HEK293 (cell line): ENCODE data around the gene KCNJ1.

Experiments used
- CTCF ChIA-PET: fragments of 350-600 bp; formaldehyde crosslinking; extraction: SDS; loops from one replicate; lab custom pipeline; 2021; ENCODE audit warnings: antibody characterized with exemption; lab: Yijun Ruan, JAX
- POLR2A ChIA-PET: fragments of 300-600 bp; formaldehyde crosslinking; extraction: SDS; loops from one replicate; lab custom pipeline; 2020; ENCODE audit warnings: antibody characterized with exemption, inconsistent platforms; lab: Yijun Ruan, JAX
- H3K27ac ChIP-seq: fragments of 200-500 bp; sonication (Bioruptor generic); 2 replicates; pipeline ENCODE4 v1.5.1; 2014; ENCODE audit warnings: low read depth, low read length, control low read depth, inconsistent platforms; ENCODE audit errors: extremely low read depth
- H3K36me3 ChIP-seq, 2 experiments: fragments of 200-500 bp in 1 of 2; sonication (Bioruptor generic) in 1 of 2; 1 replicate in 1 of 2; 2 replicates in 1 of 2; pipeline ENCODE4 v1.5.1; 2014 to 2017; ENCODE audit warnings: inconsistent platforms in 2 of 2, low read length in 2 of 2; ENCODE audit not compliant: control insufficient read depth in 2 of 2, insufficient read depth in 1 of 2
- H3K4me1 ChIP-seq: fragments of 200-500 bp; sonication (Bioruptor generic); 2 replicates; pipeline ENCODE4 v1.5.1; 2014; ENCODE audit warnings: mild to moderate bottlenecking, low read length, inconsistent platforms; ENCODE audit not compliant: control insufficient read depth, insufficient read depth
- H3K4me3 ChIP-seq: 2 replicates; pipeline ENCODE4 v1.5.1; 2011; ENCODE audit warnings: low read depth, mild to moderate bottlenecking, control low read depth, low read length, moderate library complexity
- H3K9me3 ChIP-seq: fragments of 200-500 bp; sonication (Bioruptor generic); 2 replicates; pipeline ENCODE4 v1.5.1; 2014; ENCODE audit warnings: low read depth, low read length, inconsistent platforms; ENCODE audit not compliant: control insufficient read depth, insufficient read depth
- GLIS1 ChIP-seq: fragments of 450-650 bp; formaldehyde crosslinking; IDR thresholded peaks from 2 replicates; pipeline ENCODE4 v1.5.1; 2016; ENCODE audit warnings: missing biosample characterization, missing genetic modification characterization
- IKZF3 ChIP-seq: fragments of 450-650 bp; IDR thresholded peaks from 2 replicates; pipeline ENCODE4 v1.5.0; 2018; ENCODE audit warnings: missing biosample characterization, mild to moderate bottlenecking, missing genetic modification characterization, moderate library complexity
- PRDM1 ChIP-seq: fragments of 450-650 bp; formaldehyde crosslinking; IDR thresholded peaks from 2 replicates; pipeline ENCODE4; 2016; ENCODE audit warnings: missing biosample characterization, missing genetic modification characterization
- SP2 ChIP-seq: fragments of 450-650 bp; formaldehyde crosslinking; IDR thresholded peaks from 2 replicates; pipeline ENCODE4 v1.5.1; 2016; ENCODE audit warnings: missing biosample characterization, missing genetic modification characterization
- SP3 ChIP-seq: fragments of 450-650 bp; formaldehyde crosslinking; IDR thresholded peaks from 2 replicates; pipeline ENCODE4 v1.5.1; 2016; ENCODE audit warnings: missing biosample characterization, missing genetic modification characterization
- ZNF19 ChIP-seq: fragments of 450-650 bp; formaldehyde crosslinking; IDR thresholded peaks from 2 replicates; pipeline ENCODE4; 2016; ENCODE audit warnings: missing biosample characterization, missing genetic modification characterization, low read depth
- ZNF433 ChIP-seq: fragments of 450-650 bp; formaldehyde crosslinking; IDR thresholded peaks from 2 replicates; pipeline ENCODE4 v1.5.1; 2016; ENCODE audit warnings: missing biosample characterization, missing genetic modification characterization, low read depth
- ZNF670 ChIP-seq: fragments of 450-650 bp; formaldehyde crosslinking; IDR thresholded peaks from 2 replicates; pipeline ENCODE4 v1.5.1; 2016; ENCODE audit warnings: missing biosample characterization, missing genetic modification characterization, low read depth
- ZSCAN16 ChIP-seq: fragments of 450-650 bp; formaldehyde crosslinking; IDR thresholded peaks from 2 replicates; pipeline ENCODE4 v1.5.1; 2016; ENCODE audit warnings: missing biosample characterization, missing genetic modification characterization
- ZXDB ChIP-seq: fragments of 450-650 bp; formaldehyde crosslinking; IDR thresholded peaks from 2 replicates; pipeline ENCODE4 v1.5.1; 2016; ENCODE audit warnings: missing biosample characterization, missing genetic modification characterization
- TF ChIP-seq, protein P1 (sequence below): fragments of 450-650 bp; formaldehyde crosslinking; IDR thresholded peaks from 2 replicates; pipeline ENCODE4 v1.5.1; 2016; ENCODE audit warnings: missing biosample characterization, missing genetic modification characterization
- TF ChIP-seq, protein P2 (sequence below): fragments of 450-650 bp; formaldehyde crosslinking; optimal IDR thresholded peaks from 2 replicates; pipeline ENCODE3; 2016; ENCODE audit warnings: missing biosample characterization, mild to moderate bottlenecking, missing genetic modification characterization
- TF ChIP-seq, protein P3 (sequence below): fragments of 450-650 bp; formaldehyde crosslinking; IDR thresholded peaks from 2 replicates; pipeline ENCODE4 v1.5.1; 2016; ENCODE audit warnings: missing biosample characterization, missing genetic modification characterization
- TF ChIP-seq, protein P4 (sequence below): fragments of 450-650 bp; formaldehyde crosslinking; IDR thresholded peaks from 2 replicates; pipeline ENCODE4 v1.5.1; 2016; ENCODE audit warnings: missing biosample characterization, missing genetic modification characterization
- TF ChIP-seq, protein P5 (sequence below): fragments of 450-650 bp; formaldehyde crosslinking; IDR thresholded peaks from 2 replicates; pipeline ENCODE4 v1.5.1; 2016; ENCODE audit warnings: missing biosample characterization, missing genetic modification characterization

The KCNJ1 gene

DNA sequence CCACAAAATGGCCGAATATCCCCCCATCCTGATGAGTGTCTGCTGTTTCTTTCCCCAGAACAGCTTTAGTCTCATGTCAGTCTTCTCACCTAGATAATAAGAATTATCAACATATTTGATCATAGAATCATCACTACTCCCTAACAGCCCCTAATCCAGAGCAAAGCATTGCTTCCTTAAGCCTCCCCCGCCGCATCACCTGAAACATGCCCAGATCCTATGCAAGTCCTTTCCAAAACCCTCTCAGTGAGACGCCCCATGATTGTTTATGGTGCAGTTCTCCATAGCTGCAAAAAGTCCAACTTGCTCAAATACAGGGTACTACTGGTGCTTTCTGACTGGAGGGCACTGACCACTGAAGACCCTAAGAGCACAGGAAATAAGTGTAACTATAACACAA, 20.1 kb downstream of the KCNJ1 start (continued):
- TF ChIP-seq, protein P1, sequence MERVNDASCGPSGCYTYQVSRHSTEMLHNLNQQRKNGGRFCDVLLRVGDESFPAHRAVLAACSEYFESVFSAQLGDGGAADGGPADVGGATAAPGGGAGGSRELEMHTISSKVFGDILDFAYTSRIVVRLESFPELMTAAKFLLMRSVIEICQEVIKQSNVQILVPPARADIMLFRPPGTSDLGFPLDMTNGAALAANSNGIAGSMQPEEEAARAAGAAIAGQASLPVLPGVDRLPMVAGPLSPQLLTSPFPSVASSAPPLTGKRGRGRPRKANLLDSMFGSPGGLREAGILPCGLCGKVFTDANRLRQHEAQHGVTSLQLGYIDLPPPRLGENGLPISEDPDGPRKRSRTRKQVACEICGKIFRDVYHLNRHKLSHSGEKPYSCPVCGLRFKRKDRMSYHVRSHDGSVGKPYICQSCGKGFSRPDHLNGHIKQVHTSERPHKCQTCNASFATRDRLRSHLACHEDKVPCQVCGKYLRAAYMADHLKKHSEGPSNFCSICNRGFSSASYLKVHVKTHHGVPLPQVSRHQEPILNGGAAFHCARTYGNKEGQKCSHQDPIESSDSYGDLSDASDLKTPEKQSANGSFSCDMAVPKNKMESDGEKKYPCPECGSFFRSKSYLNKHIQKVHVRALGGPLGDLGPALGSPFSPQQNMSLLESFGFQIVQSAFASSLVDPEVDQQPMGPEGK (tag by site-specific recombination): no peak
- TF ChIP-seq SP2 (tag by site-specific recombination) (no peak), GLIS1 (tag by site-specific recombination) (no peak), ZNF670 (tag by site-specific recombination) (no peak), ZNF433 (tag by site-specific recombination) (no peak), SP3 (tag by site-specific recombination) (no peak), ZXDB (tag by site-specific recombination) (no peak)
- TF ChIP-seq, protein P2, sequence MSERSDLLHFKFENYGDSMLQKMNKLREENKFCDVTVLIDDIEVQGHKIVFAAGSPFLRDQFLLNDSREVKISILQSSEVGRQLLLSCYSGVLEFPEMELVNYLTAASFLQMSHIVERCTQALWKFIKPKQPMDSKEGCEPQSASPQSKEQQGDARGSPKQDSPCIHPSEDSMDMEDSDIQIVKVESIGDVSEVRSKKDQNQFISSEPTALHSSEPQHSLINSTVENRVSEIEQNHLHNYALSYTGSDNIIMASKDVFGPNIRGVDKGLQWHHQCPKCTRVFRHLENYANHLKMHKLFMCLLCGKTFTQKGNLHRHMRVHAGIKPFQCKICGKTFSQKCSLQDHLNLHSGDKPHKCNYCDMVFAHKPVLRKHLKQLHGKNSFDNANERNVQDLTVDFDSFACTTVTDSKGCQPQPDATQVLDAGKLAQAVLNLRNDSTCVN (tag by site-specific recombination): no peak
- TF ChIP-seq, protein P3, sequence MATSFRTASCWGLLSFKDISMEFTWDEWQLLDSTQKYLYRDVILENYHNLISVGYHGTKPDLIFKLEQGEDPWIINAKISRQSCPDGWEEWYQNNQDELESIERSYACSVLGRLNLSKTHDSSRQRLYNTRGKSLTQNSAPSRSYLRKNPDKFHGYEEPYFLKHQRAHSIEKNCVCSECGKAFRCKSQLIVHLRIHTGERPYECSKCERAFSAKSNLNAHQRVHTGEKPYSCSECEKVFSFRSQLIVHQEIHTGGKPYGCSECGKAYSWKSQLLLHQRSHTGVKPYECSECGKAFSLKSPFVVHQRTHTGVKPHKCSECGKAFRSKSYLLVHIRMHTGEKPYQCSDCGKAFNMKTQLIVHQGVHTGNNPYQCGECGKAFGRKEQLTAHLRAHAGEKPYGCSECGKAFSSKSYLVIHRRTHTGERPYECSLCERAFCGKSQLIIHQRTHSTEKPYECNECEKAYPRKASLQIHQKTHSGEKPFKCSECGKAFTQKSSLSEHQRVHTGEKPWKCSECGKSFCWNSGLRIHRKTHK: no peak

DNA sequence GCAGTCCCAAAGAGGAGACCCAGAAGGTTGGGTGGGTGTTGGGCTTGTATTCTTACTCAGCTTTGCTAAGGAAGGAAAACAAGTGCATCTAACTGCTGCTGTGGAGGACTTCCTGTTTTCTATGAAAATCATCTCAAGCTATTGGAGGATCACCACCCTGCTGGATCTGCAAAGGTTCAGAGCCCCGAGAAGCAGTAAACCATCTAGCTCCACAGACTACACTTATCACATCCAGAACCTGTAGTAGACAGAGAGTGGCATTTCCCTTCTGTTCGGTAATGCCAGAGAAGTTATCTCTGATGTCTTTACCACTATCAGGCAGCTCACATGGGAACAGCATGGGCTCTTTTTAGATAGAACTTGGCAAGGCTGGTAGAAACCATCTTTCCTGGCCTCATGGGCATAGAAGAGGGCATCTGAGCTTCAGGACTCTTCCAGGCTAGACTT, 21.7 kb downstream of the KCNJ1 start:
- H3K36me3 ChIP-seq: no peaks in the 10 kb centered on the region
- H3K4me1 ChIP-seq: no peaks in the 10 kb centered on the region
- ChIA-PET POLR2A (interaction anchor here (0.7 kb wide), 1 partner anchor 573 kb away, joined by 4 read pairs; no protein-coding TSS in a partner anchor), CTCF (interaction anchor here (3.4 kb wide), 1 partner anchor 14 kb away, joined by 13 read pairs; no protein-coding TSS in a partner anchor)
- H3K9me3 ChIP-seq: no peaks in the 10 kb centered on the region
- no peak overlapping the region for H3K4me3 ChIP-seq
- TF ChIP-seq ZNF19 (tag by site-specific recombination): no peak
- TF ChIP-seq, protein P4, sequence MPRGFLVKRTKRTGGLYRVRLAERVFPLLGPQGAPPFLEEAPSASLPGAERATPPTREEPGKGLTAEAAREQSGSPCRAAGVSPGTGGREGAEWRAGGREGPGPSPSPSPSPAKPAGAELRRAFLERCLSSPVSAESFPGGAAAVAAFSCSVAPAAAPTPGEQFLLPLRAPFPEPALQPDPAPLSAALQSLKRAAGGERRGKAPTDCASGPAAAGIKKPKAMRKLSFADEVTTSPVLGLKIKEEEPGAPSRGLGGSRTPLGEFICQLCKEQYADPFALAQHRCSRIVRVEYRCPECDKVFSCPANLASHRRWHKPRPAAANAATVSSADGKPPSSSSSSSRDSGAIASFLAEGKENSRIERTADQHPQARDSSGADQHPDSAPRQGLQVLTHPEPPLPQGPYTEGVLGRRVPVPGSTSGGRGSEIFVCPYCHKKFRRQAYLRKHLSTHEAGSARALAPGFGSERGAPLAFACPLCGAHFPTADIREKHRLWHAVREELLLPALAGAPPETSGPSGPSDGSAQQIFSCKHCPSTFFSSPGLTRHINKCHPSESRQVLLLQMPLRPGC (tag by site-specific recombination): no peak
- H3K27ac ChIP-seq: no peak overlapping the region

DNA sequence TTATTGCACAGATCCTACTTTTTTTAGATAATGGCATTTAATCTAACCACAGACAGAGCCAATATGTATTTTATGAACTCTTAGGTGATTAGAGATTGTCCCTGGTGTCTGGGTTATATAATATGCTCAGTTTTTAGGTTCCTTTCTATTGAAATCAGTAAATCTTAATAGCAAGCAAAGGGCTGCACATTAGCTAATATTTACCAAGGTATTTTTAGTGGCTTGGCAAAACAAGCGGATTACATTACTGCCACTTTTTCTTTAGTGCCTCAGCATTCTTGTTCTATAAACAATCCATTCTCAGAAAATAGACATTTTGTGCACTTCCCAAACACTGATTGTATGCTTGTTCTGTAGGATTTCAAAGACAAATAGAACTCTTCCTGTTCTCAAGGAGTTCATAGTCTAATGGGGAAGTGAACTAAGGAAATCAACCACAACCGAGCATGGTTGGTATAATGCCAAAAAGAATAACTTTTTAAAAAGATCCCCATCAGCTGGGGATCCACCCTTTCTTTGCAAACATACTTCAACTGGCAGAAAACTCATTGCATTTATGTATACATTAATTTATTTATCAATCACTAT, 23.8 kb downstream of the KCNJ1 start:
- no peaks in the 10 kb centered on the region for H3K4me1 ChIP-seq
- POLR2A ChIA-PET: no interaction called here
- no peaks in the 10 kb centered on the region for H3K9me3 ChIP-seq
- no peaks in the 10 kb centered on the region for H3K36me3 ChIP-seq
- no peak overlapping the region for H3K27ac ChIP-seq
- TF ChIP-seq ZSCAN16 (tag by site-specific recombination): no peak
- TF ChIP-seq PRDM1: no peak
- TF ChIP-seq, protein P5, sequence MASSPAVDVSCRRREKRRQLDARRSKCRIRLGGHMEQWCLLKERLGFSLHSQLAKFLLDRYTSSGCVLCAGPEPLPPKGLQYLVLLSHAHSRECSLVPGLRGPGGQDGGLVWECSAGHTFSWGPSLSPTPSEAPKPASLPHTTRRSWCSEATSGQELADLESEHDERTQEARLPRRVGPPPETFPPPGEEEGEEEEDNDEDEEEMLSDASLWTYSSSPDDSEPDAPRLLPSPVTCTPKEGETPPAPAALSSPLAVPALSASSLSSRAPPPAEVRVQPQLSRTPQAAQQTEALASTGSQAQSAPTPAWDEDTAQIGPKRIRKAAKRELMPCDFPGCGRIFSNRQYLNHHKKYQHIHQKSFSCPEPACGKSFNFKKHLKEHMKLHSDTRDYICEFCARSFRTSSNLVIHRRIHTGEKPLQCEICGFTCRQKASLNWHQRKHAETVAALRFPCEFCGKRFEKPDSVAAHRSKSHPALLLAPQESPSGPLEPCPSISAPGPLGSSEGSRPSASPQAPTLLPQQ (tag by site-specific recombination): no peak
- no peak for TF ChIP-seq IKZF3
- H3K4me3 ChIP-seq: no peak overlapping the region
- CTCF ChIA-PET: interaction anchor here (0.6 to 3.4 kb wide), 7 partner anchors 10 to 1706 kb away, joined by 3 to 13 read pairs (median 4); no protein-coding TSS in a partner anchor
